AG20443 (cell line): ENCODE measurements around the gene NKD2.

ENCODE experiments used
- DNase-seq: peaks from one replicate; pipeline ENCODE4 v3.0.0; 2012; ENCODE audit warnings: low spot score, mixed read lengths

Gene NKD2

GRCh38 chr5:1043327-1043726 lies 34.7 kb downstream of the NKD2 start:
- DNase-seq, result no peak

- no peak for DNase-seq
Measured at GRCh38 chr5:1044117-1044516, 35.5 kb downstream of the NKD2 start.

GRCh38 chr5:1045960-1046560 lies 37.5 kb downstream of the NKD2 start:
- DNase-seq, result no peak

GRCh38 chr5:1047332-1047965 lies 38.8 kb downstream of the NKD2 start:
- no peak for DNase-seq

- DNase-seq, result no peak
Measured at GRCh38 chr5:1048162-1048721, 39.6 kb downstream of the NKD2 start.

- no peak for DNase-seq
Measured at GRCh38 chr5:1048861-1049838, 40.5 kb downstream of the NKD2 start.

GRCh38 chr5:1050423-1051365 lies 42.1 kb downstream of the NKD2 start:
- DNase-seq, result no peak

GRCh38 chr5:1051366-1051720 lies 42.7 kb downstream of the NKD2 start:
- DNase-seq, result no peak

- DNase-seq, result no peak
Measured at GRCh38 chr5:1052076-1052475, 43.5 kb downstream of the NKD2 start.

GRCh38 chr5:1052641-1053390 lies 44.2 kb downstream of the NKD2 start:
- no peak for DNase-seq

- DNase-seq, result peak; percentile 71
Measured at GRCh38 chr5:1053391-1054017, 44.9 kb downstream of the NKD2 start.

- no peak for DNase-seq
Measured at GRCh38 chr5:1054018-1054798, 45.6 kb downstream of the NKD2 start.

- DNase-seq, result no peak
Measured at GRCh38 chr5:1054799-1055775, 46.5 kb downstream of the NKD2 start.

- DNase-seq, result no peak
Measured at GRCh38 chr5:1055896-1056610, 47.5 kb downstream of the NKD2 start.

- no peak for DNase-seq
Measured at GRCh38 chr5:1056611-1057484, 48.2 kb downstream of the NKD2 start.

GRCh38 chr5:1057485-1058082 lies 49.0 kb downstream of the NKD2 start:
- no peak for DNase-seq
